GM12892 (cell line): ENCODE measurements around the gene SERPINA5.

Source experiments
- POLR2A ChIP-seq: IDR thresholded peaks from 2 replicates; pipeline ENCODE4 v1.6.1; 2011; ENCODE audit warnings: low read depth, low read length, control low read depth
- POLR2AphosphoS5 ChIP-seq: IDR thresholded peaks from 2 replicates; pipeline ENCODE4 v1.6.1; 2011; ENCODE audit warnings: low read depth, low read length, control low read depth
- TAF1 ChIP-seq: IDR thresholded peaks from 2 replicates; pipeline ENCODE4 v1.6.1; 2011; ENCODE audit warnings: low read depth, mild to moderate bottlenecking, control low read depth, low read length, borderline replicate concordance

- no peak for TF ChIP-seq POLR2AphosphoS5
- no peak for TF ChIP-seq POLR2A
- no peak for TF ChIP-seq TAF1
These were observed 42.0 kb upstream of the SERPINA5 start for GRCh38 chr14:94539181-94539580.
